ENCODE results near the gene GTPBP6.
"Not testable (repeated sequence)": the region's sequence is repeated elsewhere in the genome, so short reads cannot be mapped to it uniquely, and the experiment has no call there.

GTPBP6 gene

DNA sequence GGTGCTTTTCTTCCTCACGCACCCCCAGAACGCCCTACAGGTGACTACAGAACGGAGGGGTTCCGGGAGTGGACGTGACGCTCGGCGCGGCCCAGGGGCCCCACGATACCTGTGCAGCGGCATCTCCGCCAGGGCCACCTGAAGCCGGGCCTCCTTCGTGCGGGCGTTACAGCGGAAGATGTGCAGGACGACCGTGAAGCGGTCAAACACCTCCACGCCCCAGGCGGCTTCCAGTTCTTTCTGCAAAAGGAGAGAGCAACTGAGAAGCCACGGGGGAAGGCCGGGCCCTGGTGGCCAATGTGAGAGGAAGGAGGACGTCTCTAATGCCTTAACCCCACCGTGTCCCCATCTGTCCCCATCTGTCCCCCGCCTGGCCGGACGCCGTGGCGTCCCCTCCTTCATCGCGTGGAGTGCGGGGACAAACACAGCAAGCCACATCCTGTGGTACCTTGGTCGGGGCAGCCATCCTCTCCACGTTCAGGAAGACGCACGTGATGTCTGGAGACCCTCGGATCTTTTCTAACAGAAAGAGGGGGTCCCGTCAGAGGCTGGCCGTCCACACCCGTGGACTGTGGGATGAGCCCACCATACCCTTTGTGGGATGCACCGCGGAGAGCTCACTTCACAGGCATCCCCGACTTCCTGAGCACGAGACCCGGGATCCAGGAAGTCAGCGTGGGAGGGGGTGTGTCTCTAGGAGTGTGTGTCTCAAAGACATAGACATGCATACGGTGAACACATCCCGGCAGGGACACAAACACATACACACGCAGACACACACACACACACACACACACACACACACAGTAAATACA is 3.6 kb downstream of the GTPBP6 start:
- DNase-seq, result no peak

GRCh38 chrX:314049-314448 is 4.5 kb downstream of the GTPBP6 start:
- DNase-seq, result no peak

DNA sequence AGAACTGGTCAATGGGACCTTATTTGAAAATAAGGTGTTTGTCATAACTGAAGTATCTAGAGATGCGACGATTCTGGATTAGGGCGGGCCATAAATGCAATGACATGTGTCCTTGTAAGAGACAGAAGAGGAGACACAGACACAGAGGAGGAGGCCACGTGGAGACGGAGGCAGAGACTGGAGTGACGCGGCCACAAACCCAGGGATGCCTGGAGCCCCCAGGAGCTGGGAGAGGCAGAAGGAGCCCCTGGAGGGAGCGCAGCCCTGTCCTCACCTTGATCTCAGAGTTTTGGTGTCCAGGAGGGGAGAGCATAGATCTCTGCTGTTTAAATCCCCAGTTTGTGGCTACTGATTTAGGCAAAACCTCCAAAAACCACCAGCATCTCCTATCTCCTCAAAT is 5.0 kb downstream of the GTPBP6 start:
- no peak for DNase-seq

- no peak for DNase-seq
Observed at GRCh38 chrX:312621-313331, 5.8 kb downstream of the GTPBP6 start.

- no peak for DNase-seq
Observed at GRCh38 chrX:311156-312129, 7.2 kb downstream of the GTPBP6 start.

GRCh38 chrX:310621-311155 is 7.9 kb downstream of the GTPBP6 start:
- DNase-seq, result no peak

DNA sequence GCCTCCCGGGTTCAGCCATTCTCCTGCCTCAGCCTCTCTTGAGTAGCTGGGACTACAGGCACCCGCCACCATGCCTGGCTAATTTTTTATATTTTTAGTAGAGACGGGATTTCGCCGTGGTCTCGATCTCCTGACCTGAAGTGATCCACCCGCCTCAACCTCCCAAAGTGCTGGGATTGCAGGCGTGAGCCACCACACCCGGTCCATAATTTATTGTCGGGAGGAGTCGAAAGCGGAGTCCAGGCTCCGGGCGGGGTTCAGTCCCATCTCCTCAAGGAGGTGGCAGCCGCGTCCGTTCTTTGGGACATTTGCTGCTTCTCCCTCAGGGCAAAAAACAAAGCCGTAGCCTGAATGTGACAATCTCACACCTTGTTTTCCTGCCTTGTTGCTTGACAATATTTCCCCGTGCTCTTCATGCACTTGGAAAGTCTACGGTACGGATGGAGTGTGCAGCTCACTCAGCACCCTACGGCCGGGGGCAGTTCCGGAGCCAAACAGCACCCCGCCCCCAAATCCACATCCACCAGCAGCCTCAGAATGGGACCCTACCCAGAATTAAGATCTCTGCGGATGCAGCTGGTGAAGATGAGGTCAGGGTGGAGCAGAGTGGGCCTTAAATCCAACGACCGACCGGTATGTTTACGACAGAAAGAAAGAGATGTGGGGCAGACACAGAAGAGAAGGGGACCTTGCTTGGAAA is 9.6 kb downstream of the GTPBP6 start:
- DNase-seq, result no peak

GRCh38 chrX:307261-308111 is 11.1 kb downstream of the GTPBP6 start:
- no peak for DNase-seq

GRCh38 chrX:306614-307251 is 11.9 kb downstream of the GTPBP6 start:
- DNase-seq, result not testable (repeated sequence)

DNA sequence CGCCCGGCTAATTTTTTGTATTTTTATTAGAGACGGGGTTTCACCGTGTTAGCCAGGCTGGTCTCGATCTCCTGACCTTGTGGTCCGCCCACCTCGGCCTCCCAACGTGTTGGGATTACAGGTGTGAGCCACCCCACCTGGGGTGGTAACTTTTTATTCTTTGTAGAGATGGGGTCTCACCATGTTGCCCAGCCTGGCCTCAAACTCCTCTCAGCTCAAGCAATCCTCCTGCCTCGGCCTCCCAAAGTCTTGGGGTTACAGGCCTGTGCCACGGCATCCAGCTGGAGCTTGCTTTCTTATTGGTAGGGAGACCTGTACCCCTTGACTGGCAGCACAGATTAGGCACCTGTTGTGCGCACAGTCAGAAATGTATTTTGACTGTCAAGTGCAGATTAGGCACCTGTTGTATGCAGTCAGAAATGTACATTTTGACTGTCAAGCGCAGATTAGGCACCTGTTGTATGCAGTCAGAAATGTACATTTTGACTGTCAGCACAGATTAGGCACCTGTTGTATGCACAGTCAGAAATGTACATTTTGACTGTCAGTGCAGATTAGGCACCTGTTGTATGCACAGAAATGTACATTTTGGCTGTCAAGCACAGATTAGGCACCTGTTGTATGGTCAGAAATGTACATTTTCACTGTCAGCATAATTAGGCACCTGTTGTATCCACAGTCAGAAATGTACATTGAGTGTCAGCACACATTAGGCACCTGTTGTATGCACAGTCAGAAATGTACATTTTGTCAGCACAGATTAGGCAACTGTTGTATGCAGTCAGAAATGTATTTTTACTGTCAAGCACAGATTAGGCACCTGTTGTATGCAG is 12.6 kb downstream of the GTPBP6 start:
- not testable (repeated sequence) for DNase-seq

DNA sequence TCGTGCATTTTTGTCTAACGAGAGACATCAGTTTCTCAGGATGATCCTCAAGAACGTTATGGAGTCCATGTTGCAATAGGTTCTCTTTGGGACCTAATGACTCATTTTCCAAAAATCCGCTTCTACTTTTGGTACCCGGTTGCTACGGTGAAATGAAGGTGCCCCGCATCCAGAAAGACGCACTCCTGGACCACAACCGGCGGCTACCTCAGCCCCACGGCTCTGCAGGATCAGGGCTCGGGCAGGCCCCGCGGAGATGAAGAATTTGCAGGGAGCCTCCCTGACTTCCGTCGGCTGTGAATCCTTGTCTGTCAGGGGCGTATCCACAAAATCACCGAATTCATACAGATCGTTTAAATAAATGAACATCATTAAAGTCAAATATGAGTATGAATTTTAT is 15.6 kb downstream of the GTPBP6 start:
- DNase-seq, result no peak

- DNase-seq, result no peak
Observed at GRCh38 chrX:300334-300733, 18.3 kb downstream of the GTPBP6 start.

- no peak for DNase-seq
Observed at GRCh38 chrX:298993-299392, 19.6 kb downstream of the GTPBP6 start.

- DNase-seq, result no peak
Observed at GRCh38 chrX:295136-295535, 23.5 kb downstream of the GTPBP6 start.

GRCh38 chrX:292900-293897 is 25.4 kb downstream of the GTPBP6 start:
- no peak for DNase-seq

DNA sequence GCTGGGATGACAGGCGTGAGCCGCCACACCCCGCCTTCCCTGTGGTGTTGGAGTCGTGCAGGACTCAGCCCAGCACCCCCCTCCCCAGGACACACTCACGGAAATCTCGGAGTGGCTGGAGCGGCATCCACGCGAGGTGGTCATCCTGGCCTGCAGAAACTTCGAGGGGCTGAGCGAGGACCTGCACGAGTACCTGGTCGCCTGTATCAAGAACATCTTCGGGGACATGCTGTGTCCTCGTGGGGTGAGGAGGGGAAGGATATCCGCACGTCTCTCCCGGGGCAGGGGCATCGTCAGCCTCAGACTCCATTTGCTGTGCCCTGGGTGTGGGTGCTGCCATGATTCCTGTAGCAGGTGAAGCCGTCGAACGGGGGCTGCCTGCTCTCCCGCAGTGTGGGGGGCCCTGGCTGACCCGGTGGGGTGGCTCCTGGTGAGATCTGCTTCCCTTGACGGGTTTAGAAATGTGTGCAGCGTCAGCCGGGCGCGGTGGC is 27.1 kb downstream of the GTPBP6 start:
- no peak for DNase-seq

GRCh38 chrX:290476-291166 is 28.0 kb downstream of the GTPBP6 start:
- DNase-seq, result no peak

DNA sequence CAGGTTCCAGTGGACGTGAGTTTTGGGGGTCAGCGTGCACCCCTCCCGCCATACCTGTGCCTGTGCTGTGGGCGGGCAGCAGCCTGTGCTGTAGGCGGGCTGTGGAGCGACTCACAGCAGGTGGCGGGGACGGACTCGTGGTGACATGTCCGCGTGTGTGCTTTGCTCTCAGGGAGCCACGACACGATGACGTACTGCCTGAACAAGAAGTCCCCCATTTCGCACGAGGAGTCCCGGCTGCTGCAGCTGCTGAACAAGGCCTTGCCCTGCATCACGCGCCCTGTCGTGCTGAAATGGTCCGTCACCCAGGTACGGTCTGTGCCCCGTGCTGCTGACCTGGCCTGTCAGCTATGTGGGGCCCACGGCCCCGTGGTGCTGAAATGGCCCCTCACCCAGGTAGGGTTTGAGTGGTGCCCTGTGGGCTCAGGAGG is 30.0 kb downstream of the GTPBP6 start:
- no peak for DNase-seq

Measured in effector CD4-positive, alpha-beta T cell (primary cell).